ENCODE measurements around the gene LNX2.

DNA sequence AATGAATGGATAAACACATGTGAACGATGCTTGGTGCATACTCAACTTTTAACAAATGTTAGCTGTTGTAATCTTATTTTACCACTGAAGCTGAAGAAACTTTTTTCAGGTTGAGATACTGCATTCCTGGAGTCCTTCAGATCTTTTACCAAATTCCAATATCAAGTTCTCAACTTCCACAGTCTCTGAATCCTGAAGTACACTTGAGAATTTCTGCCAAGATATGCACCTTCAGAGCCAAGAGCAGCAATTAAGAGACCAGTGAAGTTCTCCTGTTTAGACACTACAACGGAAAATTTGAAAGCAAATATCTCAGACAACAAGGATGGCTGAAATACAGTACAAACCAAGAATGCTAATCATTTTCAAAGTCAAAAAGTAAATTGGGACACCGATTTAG, 85.3 kb downstream of the LNX2 start:
- TF ChIP-seq, protein P1, sequence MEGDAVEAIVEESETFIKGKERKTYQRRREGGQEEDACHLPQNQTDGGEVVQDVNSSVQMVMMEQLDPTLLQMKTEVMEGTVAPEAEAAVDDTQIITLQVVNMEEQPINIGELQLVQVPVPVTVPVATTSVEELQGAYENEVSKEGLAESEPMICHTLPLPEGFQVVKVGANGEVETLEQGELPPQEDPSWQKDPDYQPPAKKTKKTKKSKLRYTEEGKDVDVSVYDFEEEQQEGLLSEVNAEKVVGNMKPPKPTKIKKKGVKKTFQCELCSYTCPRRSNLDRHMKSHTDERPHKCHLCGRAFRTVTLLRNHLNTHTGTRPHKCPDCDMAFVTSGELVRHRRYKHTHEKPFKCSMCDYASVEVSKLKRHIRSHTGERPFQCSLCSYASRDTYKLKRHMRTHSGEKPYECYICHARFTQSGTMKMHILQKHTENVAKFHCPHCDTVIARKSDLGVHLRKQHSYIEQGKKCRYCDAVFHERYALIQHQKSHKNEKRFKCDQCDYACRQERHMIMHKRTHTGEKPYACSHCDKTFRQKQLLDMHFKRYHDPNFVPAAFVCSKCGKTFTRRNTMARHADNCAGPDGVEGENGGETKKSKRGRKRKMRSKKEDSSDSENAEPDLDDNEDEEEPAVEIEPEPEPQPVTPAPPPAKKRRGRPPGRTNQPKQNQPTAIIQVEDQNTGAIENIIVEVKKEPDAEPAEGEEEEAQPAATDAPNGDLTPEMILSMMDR (IDR thresholded peaks at IDR 0.05), result no peak
- TF ChIP-seq EZH2 (IDR thresholded peaks at IDR 0.05; ENCODE audit: borderline replicate concordance, insufficient read depth, low read depth, low read length, poor library complexity, severe bottlenecking), result no peak
